HepG2 (cell line): Measurements from ENCODE around the gene GNG7. TPM values are rescaled to one million over a fixed set of nuclear protein-coding genes. Genes with fewer than 3 reads are reported as not detected.

Experiments
- DMTF1 ChIP-seq: sonication (generic); formaldehyde crosslinking; IDR thresholded peaks from 2 replicates; pipeline ENCODE4 v1.4.0; 2020; ENCODE audit warnings: mild to moderate bottlenecking, missing genetic modification reagents
- EP300 ChIP-seq, 3 experiments: sonication (generic) in 1 of 3; formaldehyde crosslinking in 1 of 3; IDR thresholded peaks; 2 replicates each; pipeline versions ENCODE4 v1.5.1 to v1.6.1; 2011 to 2020; ENCODE audit warnings: low read depth in 2 of 3, low read length in 2 of 3, borderline replicate concordance in 1 of 3, improper control_type of control experiment in 1 of 3, mild to moderate bottlenecking in 1 of 3, missing genetic modification reagents in 1 of 3, moderate library complexity in 1 of 3
- HMGA1 ChIP-seq: sonication (generic); formaldehyde crosslinking; conservative IDR thresholded peaks from 2 replicates; pipeline ENCODE4 v1.4.0; 2020; ENCODE audit warnings: missing genetic modification reagents
- KMT2A ChIP-seq: sonication (generic); formaldehyde crosslinking; IDR thresholded peaks from 2 replicates; pipeline ENCODE4 v1.4.0; 2020; ENCODE audit warnings: missing genetic modification reagents
- LBX2 ChIP-seq: sonication (generic); formaldehyde crosslinking; IDR thresholded peaks from 2 replicates; pipeline ENCODE4 v1.5.0; 2020; ENCODE audit warnings: missing genetic modification reagents, mild to moderate bottlenecking, borderline replicate concordance
- MTA1 ChIP-seq: sonication (generic); formaldehyde crosslinking; IDR thresholded peaks from 2 replicates; pipeline ENCODE4 v1.4.0; 2020; ENCODE audit warnings: missing genetic modification reagents, mild to moderate bottlenecking, borderline replicate concordance
- MTA3 ChIP-seq: sonication (generic); formaldehyde crosslinking; IDR thresholded peaks from 2 replicates; pipeline ENCODE4 v1.4.0; 2020; ENCODE audit warnings: missing genetic modification reagents
- MZF1 ChIP-seq: sonication (generic); formaldehyde crosslinking; IDR thresholded peaks from 2 replicates; pipeline ENCODE4 v1.8.1; 2023; ENCODE audit warnings: mild to moderate bottlenecking, missing genetic modification reagents, borderline replicate concordance
- NFE2 ChIP-seq: sonication (generic); formaldehyde crosslinking; IDR thresholded peaks from 2 replicates; pipeline ENCODE4 v1.4.0; 2020; ENCODE audit warnings: missing genetic modification reagents
- NFE2L2 ChIP-seq: fragments of 150-350 bp; IDR thresholded peaks from 2 replicates; pipeline ENCODE4 v1.6.1; 2014; ENCODE audit warnings: low read length
- SATB2 ChIP-seq: sonication (generic); formaldehyde crosslinking; IDR thresholded peaks from 2 replicates; pipeline ENCODE4 v1.5.0; 2020; ENCODE audit warnings: missing genetic modification reagents
- SMC3 ChIP-seq: IDR thresholded peaks from 2 replicates; pipeline ENCODE4 v1.6.1; 2011; ENCODE audit warnings: low read length, improper control_type of control experiment
- SRSF1 ChIP-seq: fragments of 200-400 bp; formaldehyde crosslinking; optimal IDR thresholded peaks from 2 replicates; pipeline ENCODE3; 2017; ENCODE audit warnings: mild to moderate bottlenecking, low read depth, low read length, moderate library complexity
- SYNCRIP ChIP-seq: fragments of 200-400 bp; formaldehyde crosslinking; IDR thresholded peaks from 2 replicates; pipeline ENCODE4 v1.6.1; 2018; ENCODE audit warnings: mild to moderate bottlenecking, low read depth, low read length; ENCODE audit not compliant: insufficient read depth
- UBTF ChIP-seq: sonication (generic); formaldehyde crosslinking; IDR thresholded peaks from 2 replicates; pipeline ENCODE4 v1.4.0; 2020; ENCODE audit warnings: mild to moderate bottlenecking, missing genetic modification reagents
- ZNF124 ChIP-seq: sonication (generic); formaldehyde crosslinking; IDR thresholded peaks from 2 replicates; pipeline ENCODE4 v1.4.0; 2020; ENCODE audit warnings: missing genetic modification reagents
- ZNF274 ChIP-seq: sonication (generic); formaldehyde crosslinking; IDR thresholded peaks from 2 replicates; pipeline ENCODE4 v1.5.1; 2020; ENCODE audit warnings: mild to moderate bottlenecking, missing genetic modification reagents
- ZNF550 ChIP-seq: sonication (generic); formaldehyde crosslinking; IDR thresholded peaks from 2 replicates; pipeline ENCODE4 v1.4.0; 2020; ENCODE audit warnings: mild to moderate bottlenecking, missing genetic modification reagents, borderline replicate concordance
- ZNF576 ChIP-seq: sonication (generic); formaldehyde crosslinking; IDR thresholded peaks from 2 replicates; pipeline ENCODE4 v1.4.0; 2020; ENCODE audit warnings: mild to moderate bottlenecking, missing genetic modification reagents
- ZNF670 ChIP-seq: sonication (generic); formaldehyde crosslinking; IDR thresholded peaks from 2 replicates; pipeline ENCODE4 v1.8.0; 2022; ENCODE audit warnings: mild to moderate bottlenecking, missing genetic modification reagents, borderline replicate concordance
- ZNF704 ChIP-seq: sonication (generic); formaldehyde crosslinking; IDR thresholded peaks from 2 replicates; pipeline ENCODE4 v1.8.1; 2023; ENCODE audit warnings: mild to moderate bottlenecking, inconsistent platforms, moderate library complexity, missing genetic modification reagents, borderline replicate concordance
- ZNF720 ChIP-seq: sonication (generic); formaldehyde crosslinking; IDR thresholded peaks from 2 replicates; pipeline ENCODE4 v1.4.0; 2020; ENCODE audit warnings: missing genetic modification reagents
- ZNF841 ChIP-seq: sonication (generic); formaldehyde crosslinking; IDR thresholded peaks from 2 replicates; pipeline ENCODE4 v1.8.1; 2023; ENCODE audit warnings: missing genetic modification reagents, borderline replicate concordance
- polyA plus RNA-seq, 8 experiments: library from polyadenylated mRNA; depleted of rRNA in 3 of 8; stranded (reverse) in 7 of 8; unstranded in 1 of 8; fragments of >200 nt; fragmentation: Illumina TruSeq in 4 of 8; extraction: Trizol in 4 of 8; gene quantifications; 2 replicates each; pipeline versions ENCODE4 v1.2.1 to v1.2.3, GENCODE V29; 2011 to 2016; ENCODE audit warnings: low read depth in 4 of 8, missing spikeins in 1 of 8, mixed read lengths in 1 of 8; ENCODE audit not compliant: insufficient read depth in 1 of 8
- total RNA-seq, 5 experiments: library from RNA; depleted of rRNA; stranded (reverse); fragments of >200 nt; fragmentation: Illumina TruSeq; extraction: Trizol; gene quantifications; 2 replicates each; pipeline ENCODE4 v1.2.3, GENCODE V29; 2016; ENCODE audit warnings: low read depth in 1 of 5

GNG7 gene
- total and polyA plus RNA-seq, 2 of the 13 experiments (the other 11 are each of a cell fraction or from before 2014, with no cell fraction given) = 1.4 to 3.3 TPM

- TF ChIP-seq UBTF (CRISPR knock-in tag) (0 out of 2 replicates have a peak, but pooled peaks have one; percentile 31), ZNF720 (CRISPR knock-in tag) (no peak), SATB2 (no peak), ZNF274 (CRISPR knock-in tag) (no peak), MZF1 (CRISPR knock-in tag) (no peak), NFE2L2 (no peak; the same call in 1 of the 2 replicates), MTA3 (CRISPR knock-in tag) (no peak), DMTF1 (CRISPR knock-in tag) (no peak), ZNF704 (CRISPR knock-in tag) (no peak), SYNCRIP (no peak), EP300 (IDR thresholded peaks at IDR 0.05; ENCODE audit: low read depth in 2 of 2, low read length in 2 of 2) (peak in 1 of 2 experiments; percentile 65; a peak in 2 of 4 replicates), EP300 (CRISPR knock-in tag; IDR thresholded peaks at IDR 0.05; ENCODE audit: borderline replicate concordance) (peak; percentile 59; the same call in 1 of the 2 replicates), ZNF550 (no peak), KMT2A (no peak), SRSF1 (no peak), ZNF576 (CRISPR knock-in tag) (no peak), ZNF670 (CRISPR knock-in tag) (no peak), ZNF841 (CRISPR knock-in tag) (no peak), MTA1 (no peak), NFE2 (CRISPR knock-in tag) (no peak), ZNF124 (CRISPR knock-in tag) (no peak), HMGA1 (no peak), LBX2 (CRISPR knock-in tag) (no peak), SMC3 (peak; percentile 22; the same call in 1 of the 2 replicates)
These were observed 173.0 kb downstream of the GNG7 start (continued) for GRCh38 chr19:2529473-2529918.
